ENCODE results near the gene ZNF385A. TPM values are rescaled to one million over a fixed set of nuclear protein-coding genes. Genes with fewer than 3 reads are reported as not detected.

The ZNF385A gene
- total and polyA plus RNA-seq, 9 of the 15 experiments (the other 6 are each of a cell fraction or from before 2014, with no cell fraction given) = 1.0 to 111 (median 7.7) TPM

GRCh38 chr12:54337280-54337842, 47.2 kb downstream of the ZNF385A start (continued):
- TF ChIP-seq E2F6 (IDR thresholded peaks at IDR 0.05; ENCODE audit: borderline replicate concordance in 1 of 2, extremely low read depth in 1 of 2, insufficient read depth in 1 of 2, insufficient read length in 1 of 2, low read depth in 1 of 2, low read length in 1 of 2, poor library complexity in 1 of 2, severe bottlenecking in 1 of 2) = no peak
- TF ChIP-seq ARID2 (IDR thresholded peaks at IDR 0.05) = 0 out of 2 replicates have a peak, but pooled peaks have one; percentile 26
- peak; percentile 85 for TF ChIP-seq NFE2 (IDR thresholded peaks at IDR 0.05; ENCODE audit: low read depth)
- peak; percentile 34; the same call in 1 of the 2 replicates for TF ChIP-seq EP400 (IDR thresholded peaks at IDR 0.05)
- no peak for TF ChIP-seq KDM2B (CRISPR knock-in tag; IDR thresholded peaks at IDR 0.05)
- no peak for TF ChIP-seq ZEB2 (IDR thresholded peaks at IDR 0.05)
- TF ChIP-seq MTA2 (IDR thresholded peaks at IDR 0.05; ENCODE audit: low read depth) = 0 out of 2 replicates have a peak, but pooled peaks have one; percentile 8
- TF ChIP-seq TRIM28 (IDR thresholded peaks at IDR 0.05) = peak; percentile 37; the same call in 1 of the 2 replicates
- peak; percentile 87 for TF ChIP-seq MAFK (IDR thresholded peaks at IDR 0.05; ENCODE audit: low read length)
- peak; percentile 86 for TF ChIP-seq TEAD4 (IDR thresholded peaks at IDR 0.05; ENCODE audit: low read length)
- TF ChIP-seq TEAD4 (CRISPR knock-in tag; IDR thresholded peaks at IDR 0.05; ENCODE audit: borderline replicate concordance) = no peak
- TF ChIP-seq EGR1 (conservative IDR thresholded peaks at IDR 0.05) = peak; percentile 46
- TF ChIP-seq DMBX1 (CRISPR knock-in tag; IDR thresholded peaks at IDR 0.05; ENCODE audit: borderline replicate concordance) = no peak
- peak; percentile 11 to 34; a peak in 1 of 4 replicates for TF ChIP-seq FOXA3 (CRISPR knock-in tag; conservative IDR thresholded peaks at IDR 0.05 in 1 of 2, IDR thresholded peaks at IDR 0.05 in 1 of 2)
- TF ChIP-seq CC2D1A (IDR thresholded peaks at IDR 0.05) = peak; percentile 25; the same call in 1 of the 2 replicates
- TF ChIP-seq CTCF (IDR thresholded peaks at IDR 0.05 in 2 of 3, conservative IDR thresholded peaks at IDR 0.05 in 1 of 3; ENCODE audit: insufficient read depth in 2 of 3, low read depth in 1 of 3, low read length in 3 of 3) = peak; percentile 42 to 71 (median 67); a peak in 4 of 6 replicates
- peak; percentile 35; the same call in 1 of the 2 replicates for TF ChIP-seq CTBP1 (IDR thresholded peaks at IDR 0.05; ENCODE audit: borderline replicate concordance)
- no peak for TF ChIP-seq ZNF695 (CRISPR knock-in tag; IDR thresholded peaks at IDR 0.05)
- TF ChIP-seq TEAD1 (CRISPR knock-in tag; IDR thresholded peaks at IDR 0.05) = 0 out of 4 replicates have a peak, but pooled peaks of 1 of the 2 experiments have one; percentile 42
- TF ChIP-seq TCF15 (CRISPR knock-in tag; IDR thresholded peaks at IDR 0.05) = no peak
- TF ChIP-seq DEAF1 (CRISPR knock-in tag; IDR thresholded peaks at IDR 0.05) = peak; percentile 35; the same call in 1 of the 2 replicates
- no peak for TF ChIP-seq FOS (IDR thresholded peaks at IDR 0.05; ENCODE audit: extremely low read depth, insufficient read length)
- TF ChIP-seq SIN3A (IDR thresholded peaks at IDR 0.05; ENCODE audit: borderline replicate concordance in 2 of 2, control insufficient read depth in 1 of 2, low read depth in 2 of 2, low read length in 2 of 2) = peak; percentile 76 to 87; a peak in 2 of 4 replicates
- TF ChIP-seq MTA3 (IDR thresholded peaks at IDR 0.05; ENCODE audit: borderline replicate concordance) = peak; percentile 48; the same call in 1 of the 2 replicates
